Thoracic aorta (tissue), 2 donors: ENCODE results near the gene GPRC5A. TPM values are rescaled to one million over a fixed set of nuclear protein-coding genes. Genes with fewer than 3 reads are reported as not detected.

Experiments used
- ATAC-seq: fragments of 150-250 bp; one replicate; pipeline ENCODE4 v1.8.0; 2017; ENCODE audit warnings: low read depth; ENCODE audit not compliant: insufficient number of reproducible peaks, low FRiP score
- DNase-seq: peaks from one replicate; pipeline ENCODE4 v3.0.0-alpha.2; 2020; ENCODE audit warnings: low spot score
- H3K27ac ChIP-seq, 2 donors: fragments of 200-600 bp; sonication (generic); 1 replicate in 1 of 2; 2 replicates in 1 of 2; pipeline ENCODE4 v1.5.1; 2016; ENCODE audit warnings: mild to moderate bottlenecking in 2 of 2, moderate library complexity in 2 of 2
- H3K27me3 ChIP-seq: fragments of 200-600 bp; sonication (generic); replicated peaks from 2 replicates; pipeline ENCODE4 v1.6.0; 2016; ENCODE audit warnings: mild to moderate bottlenecking; ENCODE audit not compliant: insufficient read depth
- H3K36me3 ChIP-seq: fragments of 200-600 bp; sonication (generic); one replicate; pipeline ENCODE4 v1.5.1; 2016
- H3K4me1 ChIP-seq, 2 donors: fragments of 200-600 bp; sonication (generic); 1 replicate in 1 of 2; 2 replicates in 1 of 2; pipeline versions ENCODE4 v1.5.1 to v1.6.0; 2016; ENCODE audit warnings: low read depth in 2 of 2, mild to moderate bottlenecking in 1 of 2; ENCODE audit not compliant: control insufficient read depth in 1 of 2
- H3K4me3 ChIP-seq: fragments of 200-600 bp; sonication (generic); 2 replicates; pipeline ENCODE4 v1.5.1; 2016; ENCODE audit warnings: mild to moderate bottlenecking
- H3K9me3 ChIP-seq: fragments of 200-600 bp; sonication (generic); 2 replicates; pipeline ENCODE4 v1.5.1; 2016
- total RNA-seq, 2 donors: library from RNA; depleted of rRNA; stranded (reverse); fragments of >200 nt; gene quantifications; one replicate each; pipeline versions ENCODE4 v1.1.0 to v1.2.3, GENCODE V29; 2016
- TF ChIP-seq, protein P1 (sequence below): fragments of 200-600 bp; sonication (generic); IDR thresholded peaks from one replicate; pipeline ENCODE4 v1.5.1; 2019; ENCODE audit warnings: antibody characterized with exemption

Gene GPRC5A
- total RNA-seq, 2 donors from 2014 or later: 42.8 to 123 TPM

DNA sequence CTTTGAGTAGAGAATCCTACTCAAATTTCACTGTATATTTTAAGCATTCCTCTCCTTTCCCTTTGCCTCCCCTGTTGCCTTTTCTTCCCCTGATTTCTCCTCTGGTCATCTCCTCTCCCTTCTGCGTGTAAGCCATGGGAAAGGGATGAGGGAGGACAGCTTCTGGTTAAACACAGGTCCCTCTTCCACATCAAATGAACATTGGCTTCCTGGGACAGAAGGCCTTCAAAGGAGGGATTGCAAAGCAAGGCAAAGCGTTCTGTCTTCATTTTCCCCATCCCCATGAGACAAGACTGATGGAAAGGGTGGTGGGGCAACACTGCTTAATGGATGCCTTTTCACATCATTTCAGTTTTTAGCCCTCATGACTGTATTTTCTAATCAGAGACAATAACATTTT, 26.2 kb downstream of the GPRC5A start:
- peak overlapping the region in 1 of 2 donors; percentile 75 for H3K27ac ChIP-seq
- no peaks in the 10 kb centered on the region for H3K27me3 ChIP-seq
- no peak for ATAC-seq
- peaks cover 17% of the 10 kb centered on the region for H3K36me3 ChIP-seq
- H3K4me1 ChIP-seq: peaks cover 9 to 39% of the 10 kb centered on the region in 2 donors
- TF ChIP-seq, protein P1, sequence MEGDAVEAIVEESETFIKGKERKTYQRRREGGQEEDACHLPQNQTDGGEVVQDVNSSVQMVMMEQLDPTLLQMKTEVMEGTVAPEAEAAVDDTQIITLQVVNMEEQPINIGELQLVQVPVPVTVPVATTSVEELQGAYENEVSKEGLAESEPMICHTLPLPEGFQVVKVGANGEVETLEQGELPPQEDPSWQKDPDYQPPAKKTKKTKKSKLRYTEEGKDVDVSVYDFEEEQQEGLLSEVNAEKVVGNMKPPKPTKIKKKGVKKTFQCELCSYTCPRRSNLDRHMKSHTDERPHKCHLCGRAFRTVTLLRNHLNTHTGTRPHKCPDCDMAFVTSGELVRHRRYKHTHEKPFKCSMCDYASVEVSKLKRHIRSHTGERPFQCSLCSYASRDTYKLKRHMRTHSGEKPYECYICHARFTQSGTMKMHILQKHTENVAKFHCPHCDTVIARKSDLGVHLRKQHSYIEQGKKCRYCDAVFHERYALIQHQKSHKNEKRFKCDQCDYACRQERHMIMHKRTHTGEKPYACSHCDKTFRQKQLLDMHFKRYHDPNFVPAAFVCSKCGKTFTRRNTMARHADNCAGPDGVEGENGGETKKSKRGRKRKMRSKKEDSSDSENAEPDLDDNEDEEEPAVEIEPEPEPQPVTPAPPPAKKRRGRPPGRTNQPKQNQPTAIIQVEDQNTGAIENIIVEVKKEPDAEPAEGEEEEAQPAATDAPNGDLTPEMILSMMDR: no peak
- DNase-seq: no peak
- H3K4me3 ChIP-seq: no peak overlapping the region
- no peaks in the 10 kb centered on the region for H3K9me3 ChIP-seq

DNA sequence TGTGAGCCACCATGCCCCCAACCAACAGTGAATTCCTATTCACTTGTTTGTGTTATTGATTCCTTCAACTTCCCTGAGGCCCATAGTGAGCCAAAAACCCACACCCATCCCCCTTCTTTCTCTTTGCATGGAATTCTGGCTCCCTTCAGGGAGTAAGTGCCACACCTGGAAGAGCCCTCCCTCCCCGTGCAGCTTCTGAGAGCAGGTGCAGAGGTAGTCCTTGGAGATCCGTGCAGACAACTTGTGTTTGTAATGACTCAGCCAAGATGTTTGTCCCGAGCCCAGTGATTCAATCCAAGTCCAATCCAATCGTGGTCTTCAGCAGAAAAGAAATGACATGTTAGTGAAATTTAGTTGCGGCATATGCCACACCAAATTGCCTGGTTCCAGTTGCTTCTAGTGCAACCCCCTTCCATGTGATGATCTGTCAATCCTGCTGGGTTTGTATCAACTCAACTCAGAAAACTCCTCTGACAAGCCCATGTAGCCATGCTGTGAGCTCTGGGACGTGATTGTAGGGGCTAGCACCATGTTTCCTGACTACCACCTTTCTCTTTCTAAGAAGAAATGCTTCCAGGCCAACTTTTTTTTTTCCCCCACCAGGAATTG, 27.5 kb downstream of the GPRC5A start:
- TF ChIP-seq, protein P1: no peak
- no peak for ATAC-seq
- H3K27ac ChIP-seq: no peak overlapping the region

DNA sequence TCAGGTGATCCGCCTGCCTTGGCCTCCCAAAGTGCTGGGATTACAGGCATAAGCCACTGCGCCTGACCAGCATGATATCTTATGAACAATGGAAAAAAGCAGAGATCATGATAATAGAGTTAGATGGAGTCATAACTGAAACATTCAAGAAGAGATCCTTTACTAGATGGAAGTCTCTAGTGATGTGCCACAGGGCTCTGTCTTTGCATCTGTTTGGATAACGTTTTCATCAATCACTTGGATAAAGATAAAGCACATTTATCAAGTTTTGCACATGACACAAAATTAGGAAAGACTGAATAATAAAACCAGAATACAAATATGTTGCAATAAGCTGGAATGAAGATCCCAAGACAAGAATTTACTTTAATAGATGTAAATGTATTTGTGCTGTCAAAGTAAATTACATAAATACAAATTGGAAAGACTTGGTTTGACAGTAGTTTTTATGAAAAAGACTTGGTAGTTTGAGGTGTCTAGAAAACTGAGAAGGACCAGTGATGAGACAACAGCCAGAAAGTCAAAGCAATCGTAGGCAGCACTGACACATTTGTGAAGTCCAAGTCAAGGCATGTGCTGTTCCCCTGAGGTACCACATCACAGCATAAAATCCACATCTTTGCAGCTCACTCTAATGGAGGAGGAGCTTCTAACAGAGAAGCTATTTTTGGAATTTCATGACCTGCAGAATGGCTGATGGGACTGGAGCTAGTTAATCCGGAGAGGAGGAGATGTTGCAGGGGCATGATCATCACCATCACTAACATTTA, 28.5 kb downstream of the GPRC5A start:
- ATAC-seq (no peak), DNase-seq (no peak)
- Histone ChIP-seq H3K27me3 (no peaks in the 10 kb centered on the region), H3K36me3 (peaks cover 9% of the 10 kb centered on the region), H3K9me3 (no peaks in the 10 kb centered on the region), H3K4me3 (no peak overlapping the region), H3K27ac (no peak overlapping the region), H3K4me1 (peaks cover 9 to 31% of the 10 kb centered on the region in 2 donors)
- TF ChIP-seq, protein P1: no peak

More for the DNA sequence above, 27.5 kb downstream of the GPRC5A start:
- H3K9me3 ChIP-seq: no peaks in the 10 kb centered on the region
- H3K4me3 ChIP-seq: no peak overlapping the region
- H3K36me3 ChIP-seq: peaks cover 9% of the 10 kb centered on the region
- no peak for DNase-seq
- no peaks in the 10 kb centered on the region for H3K27me3 ChIP-seq
- H3K4me1 ChIP-seq: peaks cover 9 to 26% of the 10 kb centered on the region in 2 donors

DNA sequence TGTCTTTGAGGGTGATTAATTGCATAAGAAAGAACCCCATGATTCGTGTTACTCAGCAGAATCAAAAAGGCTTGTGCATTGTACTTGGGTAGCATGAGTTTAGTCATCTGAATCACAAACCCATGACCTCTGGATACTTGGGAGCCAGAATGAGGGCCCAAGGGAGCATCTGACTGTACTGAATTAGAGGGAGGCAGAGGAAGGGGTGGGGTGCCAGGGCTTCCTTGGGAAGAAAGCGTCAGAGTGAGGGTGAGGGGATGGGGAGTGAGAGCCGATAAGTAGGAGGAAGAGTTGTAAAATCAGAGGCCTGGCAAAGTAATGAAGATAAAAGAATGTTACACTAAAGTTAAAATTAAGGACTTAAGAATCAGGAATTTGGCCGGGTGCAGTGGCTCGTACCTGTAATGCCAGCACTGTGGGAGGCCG, 30.8 kb downstream of the GPRC5A start:
- Histone ChIP-seq H3K4me1 (peaks cover 3 to 14% of the 10 kb centered on the region in 2 donors), H3K9me3 (no peaks in the 10 kb centered on the region), H3K27me3 (no peaks in the 10 kb centered on the region), H3K27ac (no peak overlapping the region), H3K4me3 (no peak overlapping the region), H3K36me3 (no peaks in the 10 kb centered on the region)
- DNase-seq (peak; percentile 56), ATAC-seq (no peak)
- TF ChIP-seq, protein P1: no peak

DNA sequence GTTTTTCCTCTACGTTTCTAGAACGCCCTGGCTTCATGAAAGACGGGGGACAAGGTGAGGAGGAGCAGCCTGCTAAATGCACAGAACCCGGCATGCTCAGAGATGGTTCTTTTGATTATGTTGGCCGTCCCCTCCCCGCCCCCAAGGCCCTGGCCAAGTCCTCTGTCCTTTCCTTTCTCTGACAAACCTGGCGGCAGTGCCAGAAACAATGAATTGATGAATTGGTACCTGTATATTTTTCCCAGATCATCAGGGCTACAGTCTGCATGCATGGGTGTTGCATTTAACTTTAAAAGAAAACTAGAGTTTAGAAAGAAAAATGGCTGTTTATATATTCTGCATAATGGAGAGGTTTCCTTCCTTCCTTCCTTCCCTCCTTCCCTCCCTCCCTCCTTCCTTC, 31.6 kb downstream of the GPRC5A start:
- H3K4me1 ChIP-seq: peaks cover 3 to 9% of the 10 kb centered on the region in 2 donors
- no peaks in the 10 kb centered on the region for H3K9me3 ChIP-seq
- H3K4me3 ChIP-seq: no peak overlapping the region
- TF ChIP-seq, protein P1: no peak
- no peak overlapping the region for H3K27ac ChIP-seq
- ATAC-seq (no peak), DNase-seq (no peak)
- H3K27me3 ChIP-seq: no peaks in the 10 kb centered on the region
- H3K36me3 ChIP-seq: no peaks in the 10 kb centered on the region
